GM18520 (cell line): Measurements from ENCODE around the gene GUCY1A2.

ENCODE experiments used
- ATAC-seq: cut with Tn5 transposase; IDR thresholded peaks from one replicate; pipeline ENCODE4 v1.9.1; 2021; ENCODE audit not compliant: unreplicated experiment

The GUCY1A2 gene

DNA sequence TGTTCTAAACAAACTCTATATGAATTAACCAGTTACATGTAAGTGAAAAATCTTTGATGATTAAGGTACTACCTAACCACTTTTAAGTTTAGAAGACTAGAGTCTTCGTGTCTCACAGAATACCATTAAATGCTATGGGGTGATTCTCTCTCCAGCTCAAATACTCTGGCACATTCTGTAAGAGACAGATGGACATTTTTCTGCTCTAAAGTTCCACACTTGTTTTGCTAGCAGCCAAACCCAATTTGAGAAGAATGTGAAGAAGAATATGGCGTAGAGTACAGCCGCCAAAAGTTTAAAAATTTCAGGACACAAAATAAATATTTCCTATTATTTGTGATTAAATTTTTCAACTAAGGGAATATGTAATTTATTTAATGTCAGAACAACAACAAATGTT, 339.1 kb downstream of the GUCY1A2 start:
- ATAC-seq, result no peak

DNA sequence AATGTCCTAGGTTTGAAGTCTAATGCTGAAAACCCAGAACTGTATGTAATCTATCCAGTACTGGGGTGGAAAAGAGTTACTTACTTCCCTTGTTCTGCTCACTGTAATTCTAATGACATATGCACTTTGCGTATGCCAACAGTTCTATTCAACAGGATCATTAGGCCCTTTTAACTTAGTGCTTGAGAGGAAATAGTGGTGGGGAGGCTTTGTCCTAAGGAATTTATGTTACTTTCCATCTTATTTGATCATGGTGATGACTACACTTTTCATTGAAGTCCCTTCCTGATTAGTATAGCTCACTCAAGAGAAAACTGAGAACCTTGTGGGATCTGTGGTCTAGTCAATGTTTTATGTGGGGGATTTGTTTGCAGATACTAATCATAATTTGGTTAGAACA, 348.2 kb downstream of the GUCY1A2 start:
- ATAC-seq, result no peak

DNA sequence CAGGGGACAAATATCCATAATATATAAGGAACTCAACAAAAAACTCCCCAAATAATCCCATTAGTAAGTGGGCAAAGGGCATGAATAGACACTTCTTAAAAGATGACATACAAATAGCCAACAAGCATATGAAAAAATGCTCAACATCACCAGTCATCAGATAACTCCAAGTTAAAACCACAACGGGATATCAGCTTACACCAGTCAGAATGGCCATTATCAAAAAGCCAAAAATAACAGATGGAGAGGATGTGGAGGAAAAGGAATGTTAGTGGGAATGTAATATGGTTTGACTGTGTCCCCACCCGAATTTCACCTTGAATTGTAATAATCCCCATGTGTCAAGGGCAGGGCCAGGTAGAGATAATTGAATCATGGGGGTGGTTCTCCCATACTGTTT, 350.1 kb downstream of the GUCY1A2 start:
- ATAC-seq, result no peak

DNA sequence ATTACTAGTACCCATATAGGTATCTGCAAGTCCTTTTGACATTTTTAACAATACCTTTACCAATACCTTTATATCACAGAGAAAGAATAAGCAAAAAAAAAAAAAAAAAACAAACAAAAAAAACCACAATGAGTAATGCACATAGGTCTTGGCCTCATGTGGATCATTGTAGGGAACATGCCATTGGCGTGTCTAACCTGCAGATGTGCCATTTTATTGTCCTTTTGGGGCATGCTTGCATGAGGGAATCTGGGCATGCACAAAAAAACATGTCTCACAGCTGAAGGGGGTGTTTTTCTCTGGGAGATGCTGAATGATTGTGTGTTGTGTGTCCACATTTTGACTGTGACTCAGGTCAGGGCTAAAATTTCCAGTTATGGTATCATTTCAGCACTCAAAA, 361.6 kb downstream of the GUCY1A2 start:
- ATAC-seq, result no peak

DNA sequence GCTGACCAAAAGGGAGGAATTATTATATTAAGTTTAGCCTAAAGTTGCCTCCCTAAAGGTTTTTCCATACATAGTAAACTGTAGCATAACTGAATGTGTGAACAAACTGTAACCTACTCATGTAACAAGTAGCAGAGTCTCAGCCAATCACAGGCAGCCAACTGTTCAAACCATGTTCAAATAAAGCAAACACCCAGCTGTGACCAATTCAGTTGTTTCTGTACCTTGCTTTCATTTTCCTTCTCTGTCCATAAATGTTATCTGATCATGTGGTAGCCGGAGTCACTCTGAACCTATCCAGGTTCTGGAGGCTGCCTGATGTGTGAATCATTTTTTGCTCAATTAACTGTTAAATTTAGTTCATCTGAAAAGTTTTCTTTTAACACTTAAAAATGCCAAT, 373.5 kb downstream of the GUCY1A2 start:
- ATAC-seq, result no peak

DNA sequence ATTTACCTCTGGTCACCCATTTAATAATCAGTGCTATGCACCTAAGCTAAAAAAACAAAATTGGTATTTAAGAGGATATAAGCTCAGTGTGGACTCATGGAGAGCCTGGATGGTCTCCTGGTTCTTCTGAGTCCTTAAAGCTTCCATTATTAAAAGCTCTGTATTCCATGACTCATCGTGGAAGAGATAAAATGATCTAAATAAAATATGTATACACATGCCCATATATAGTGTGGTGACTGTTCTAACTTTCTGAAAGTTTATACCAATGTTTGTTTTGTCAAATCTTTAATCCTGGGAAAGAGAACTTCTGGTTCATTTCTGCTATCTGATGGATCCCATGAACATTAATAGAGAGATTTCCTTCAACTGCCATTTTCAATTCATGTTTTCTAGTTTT, 375.9 kb downstream of the GUCY1A2 start:
- ATAC-seq, result no peak

DNA sequence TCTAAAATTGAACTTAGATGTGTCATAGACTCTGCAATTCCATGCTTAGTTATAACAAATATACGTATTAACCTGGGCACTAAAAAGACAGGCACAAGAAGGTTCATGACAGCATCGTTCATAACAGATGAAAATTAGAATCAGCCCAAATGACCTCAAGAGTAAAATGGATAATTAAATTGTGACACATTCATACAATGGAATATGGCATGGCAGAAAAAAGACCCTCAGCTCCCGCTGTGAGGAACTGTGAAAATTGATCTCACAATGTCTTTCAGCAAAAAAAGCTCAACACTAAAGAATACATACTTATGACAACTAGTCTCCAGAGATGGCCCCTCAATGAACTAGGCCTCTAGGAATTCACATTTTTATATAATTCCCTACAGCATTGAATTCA, 386.0 kb downstream of the GUCY1A2 start:
- ATAC-seq, result no peak

DNA sequence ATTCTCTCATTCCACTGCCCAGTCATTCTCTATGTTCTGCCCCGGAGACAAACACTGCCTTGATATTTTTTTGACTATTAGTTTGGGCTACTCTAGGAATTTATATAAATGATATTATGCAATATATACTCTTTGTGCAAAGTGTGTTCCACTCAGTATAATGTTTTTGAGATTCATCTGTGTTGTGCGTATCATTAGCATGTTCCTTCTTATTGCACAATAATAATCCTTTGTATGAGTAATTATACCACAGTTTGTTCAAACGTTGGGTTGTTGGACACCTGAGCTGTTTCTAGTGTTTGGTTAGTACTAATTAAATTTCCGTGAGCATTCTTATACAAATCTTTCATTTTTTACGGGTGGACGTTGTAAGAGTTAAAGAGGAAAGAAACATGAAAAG, 390.6 kb downstream of the GUCY1A2 start:
- no peak for ATAC-seq

DNA sequence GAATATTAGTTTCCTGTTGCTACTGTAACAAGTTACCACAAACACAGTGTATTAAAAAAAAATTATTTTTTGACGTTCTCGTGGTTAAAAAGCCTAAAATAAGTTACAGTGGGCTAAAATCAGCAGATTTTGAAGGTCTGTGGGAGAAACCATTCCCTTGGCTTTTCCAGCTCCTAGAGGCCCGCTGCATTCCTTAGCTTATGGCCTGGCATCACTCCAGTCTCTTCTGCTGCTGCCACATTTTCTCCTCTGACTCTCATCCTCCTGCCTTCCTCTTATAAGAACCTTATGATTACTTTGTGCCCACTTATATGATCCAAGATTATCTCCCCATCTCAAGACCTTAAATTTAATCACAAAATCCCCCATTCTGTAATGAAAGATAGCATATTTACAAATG, 392.7 kb downstream of the GUCY1A2 start:
- ATAC-seq, result no peak

DNA sequence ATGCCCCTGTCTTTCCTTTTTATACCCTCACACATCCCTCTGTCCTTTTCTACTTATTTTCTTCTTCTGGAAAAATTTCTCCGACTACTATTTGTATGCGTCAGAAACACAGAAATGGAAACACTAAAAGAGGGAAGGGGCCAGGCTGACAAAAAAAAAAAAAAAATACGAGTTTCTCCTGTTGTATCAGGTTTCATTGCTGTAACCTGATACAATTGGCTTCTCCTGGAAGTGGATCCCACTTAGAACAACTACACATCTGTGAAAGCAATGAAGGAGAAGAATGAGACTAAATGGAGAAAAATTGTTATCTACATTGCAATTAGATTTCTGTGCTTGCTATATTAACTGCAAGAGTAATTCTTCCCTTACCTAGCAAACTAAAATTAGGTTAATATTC, 393.9 kb downstream of the GUCY1A2 start:
- ATAC-seq, result no peak
